ENCODE results near the gene TMA16.

Gene TMA16

DNA sequence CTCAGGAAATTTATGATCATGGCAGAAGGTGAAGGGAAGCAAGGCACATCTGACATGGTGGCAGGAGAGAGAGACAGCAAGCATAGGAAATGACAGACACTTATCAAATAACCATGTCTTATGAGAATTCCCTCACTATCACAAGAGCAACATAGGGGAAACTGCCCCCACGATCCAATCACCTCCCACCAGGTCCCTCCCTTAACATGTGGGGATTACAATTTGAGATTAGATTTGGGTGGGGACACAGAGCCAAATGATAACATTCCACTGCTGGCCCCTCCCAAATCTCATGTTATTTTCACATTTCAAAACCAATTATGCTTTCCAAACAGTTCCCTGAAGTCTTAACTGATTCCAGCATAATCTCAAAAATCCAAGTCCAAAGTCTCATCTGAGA, 8.2 kb upstream of the TMA16 start:
- no peak overlapping the region for H3K4me3 ChIP-seq (ENCODE audit: low read depth, low read length)
- no peak for TF ChIP-seq CTCF (IDR thresholded peaks at IDR 0.05; ENCODE audit: borderline replicate concordance, insufficient read depth, low read depth, low read length)

DNA sequence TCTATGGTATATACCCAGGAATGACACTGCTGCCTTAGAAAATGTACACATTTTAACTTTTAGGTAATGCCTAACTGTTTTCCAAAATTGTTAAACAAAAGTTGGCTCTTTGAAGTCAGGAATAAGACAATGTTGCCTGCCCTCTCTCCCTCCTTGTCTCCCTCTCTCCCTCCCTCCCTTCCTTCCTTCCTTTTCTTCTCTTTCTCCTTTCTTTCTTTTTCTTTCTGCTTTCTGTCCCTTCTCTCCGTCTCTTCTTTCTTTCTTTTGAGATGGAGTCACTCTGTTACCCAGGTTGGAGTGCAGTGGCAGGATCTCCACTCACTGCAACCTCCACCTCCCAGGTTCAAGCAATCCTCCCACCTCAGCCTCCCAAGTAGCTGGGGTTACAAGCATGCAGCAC, 4.6 kb upstream of the TMA16 start:
- TF ChIP-seq CTCF (IDR thresholded peaks at IDR 0.05; ENCODE audit: borderline replicate concordance, insufficient read depth, low read depth, low read length): no peak

GRCh38 chr4:163492951-163493504, 1.5 kb upstream of the TMA16 start:
- TF ChIP-seq CTCF (IDR thresholded peaks at IDR 0.05; ENCODE audit: borderline replicate concordance, insufficient read depth, low read depth, low read length): no peak
- H3K4me3 ChIP-seq (ENCODE audit: low read depth, low read length): no peak overlapping the region

More for the DNA sequence above, 4.6 kb upstream of the TMA16 start:
- H3K4me3 ChIP-seq (ENCODE audit: low read depth, low read length): no peak overlapping the region

DNA sequence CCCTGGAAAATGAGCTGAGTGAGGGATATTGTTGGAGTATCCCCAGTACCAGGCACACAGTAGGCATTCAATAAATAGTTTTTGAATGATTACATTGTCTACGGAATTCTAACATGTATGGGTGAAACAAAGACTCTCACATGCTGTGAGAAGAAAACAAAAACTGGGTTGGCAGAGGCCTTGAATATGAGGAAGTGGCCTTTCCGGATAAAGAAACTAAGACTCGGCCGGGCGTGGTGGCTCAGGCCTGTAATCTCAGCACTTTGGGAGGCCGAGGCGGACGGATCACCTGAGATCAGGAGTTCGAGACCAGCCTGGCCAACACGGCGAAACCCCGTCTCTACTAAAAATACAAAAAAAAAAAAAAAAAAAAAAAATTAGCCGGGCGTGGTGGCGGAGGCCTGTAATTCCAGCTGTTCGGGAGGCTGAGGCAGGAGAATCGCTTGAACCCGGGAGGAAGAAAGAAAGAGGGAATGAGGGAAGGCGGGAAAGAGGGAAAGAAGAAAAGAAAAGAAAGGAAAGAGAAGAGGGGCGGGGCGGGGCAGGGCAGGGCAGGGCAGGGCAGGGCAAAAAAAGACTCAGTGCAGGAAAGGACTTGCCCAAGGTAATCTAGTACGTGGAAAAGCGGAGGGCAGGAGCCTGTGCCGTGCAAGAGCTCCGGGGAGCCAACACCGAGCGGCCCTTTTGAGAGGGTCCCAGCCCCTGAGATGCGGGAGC, 689 bp upstream of the TMA16 start:
- no peak for TF ChIP-seq CTCF (IDR thresholded peaks at IDR 0.05; ENCODE audit: borderline replicate concordance, insufficient read depth, low read depth, low read length)
- H3K4me3 ChIP-seq (ENCODE audit: low read depth, low read length): peak overlapping the region; percentile 71

DNA sequence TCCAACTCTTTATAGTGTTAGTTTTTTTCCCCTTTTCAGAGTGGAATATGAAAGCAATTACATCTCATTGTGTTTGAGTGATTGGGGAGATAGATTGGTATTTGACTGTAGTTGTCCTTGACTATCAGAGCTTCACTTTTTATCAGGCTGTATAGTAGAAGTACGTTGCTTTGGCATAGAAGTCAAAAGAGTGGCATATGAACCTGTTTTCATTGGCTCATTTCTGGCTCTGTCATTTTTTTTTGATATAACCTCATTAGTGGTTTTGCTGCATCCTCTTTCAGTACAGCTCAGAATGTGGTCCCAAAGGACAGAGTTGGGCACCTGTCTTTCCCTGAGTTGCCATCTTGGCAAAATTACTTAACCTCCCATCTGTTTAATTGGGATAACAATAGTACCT, 1.4 kb downstream of the TMA16 start:
- TF ChIP-seq CTCF (IDR thresholded peaks at IDR 0.05; ENCODE audit: borderline replicate concordance, insufficient read depth, low read depth, low read length): no peak
- H3K4me3 ChIP-seq (ENCODE audit: low read depth, low read length): peak overlapping the region; percentile 40

- TF ChIP-seq CTCF (IDR thresholded peaks at IDR 0.05; ENCODE audit: borderline replicate concordance, insufficient read depth, low read depth, low read length): no peak
- no peak overlapping the region for H3K4me3 ChIP-seq (ENCODE audit: low read depth, low read length)
Measured at GRCh38 chr4:163500586-163500985, 6.1 kb downstream of the TMA16 start.

- H3K4me3 ChIP-seq (ENCODE audit: low read depth, low read length): no peak overlapping the region
- no peak for TF ChIP-seq CTCF (IDR thresholded peaks at IDR 0.05; ENCODE audit: borderline replicate concordance, insufficient read depth, low read depth, low read length)
Measured at GRCh38 chr4:163505374-163505773, 10.9 kb downstream of the TMA16 start.

All from GM12875 (cell line).